HepG2 (cell line): ENCODE results near the gene C11orf71. TPM values are rescaled to one million over a fixed set of nuclear protein-coding genes. Genes with fewer than 3 reads are reported as not detected.

Experiments used
- BRCA1 ChIP-seq: sonication (generic); formaldehyde crosslinking; IDR thresholded peaks from 2 replicates; pipeline ENCODE4 v1.4.0; 2020; ENCODE audit warnings: missing genetic modification reagents
- CSRNP1 ChIP-seq: sonication (generic); formaldehyde crosslinking; IDR thresholded peaks from 2 replicates; pipeline ENCODE4 v1.8.1; 2023; ENCODE audit warnings: mild to moderate bottlenecking, missing genetic modification reagents
- DZIP1 ChIP-seq: sonication (generic); formaldehyde crosslinking; IDR thresholded peaks from 2 replicates; pipeline ENCODE4 v1.5.0; 2020; ENCODE audit warnings: mild to moderate bottlenecking, missing genetic modification reagents
- FOXK1 ChIP-seq: sonication (generic); formaldehyde crosslinking; IDR thresholded peaks from 2 replicates; pipeline ENCODE4 v1.4.0; 2020; ENCODE audit warnings: low read depth, missing genetic modification reagents, borderline replicate concordance
- KLF16 ChIP-seq, 2 experiments: sonication (generic) in 1 of 2; formaldehyde crosslinking in 1 of 2; IDR thresholded peaks; 2 replicates each; pipeline versions ENCODE4 v1.6.1 to v1.8.0; 2016 to 2023; ENCODE audit warnings: missing genetic modification reagents in 2 of 2, missing compliant biosample characterization in 1 of 2
- NONO ChIP-seq, 2 experiments: fragments of 450-650 bp in 1 of 2; sonication (generic) in 1 of 2; formaldehyde crosslinking in 1 of 2; IDR thresholded peaks in 1 of 2; conservative IDR thresholded peaks in 1 of 2; 2 replicates each; pipeline versions ENCODE4 v1.6.1 to v1.8.0; 2017 to 2022; ENCODE audit warnings: mild to moderate bottlenecking in 1 of 2, missing genetic modification reagents in 1 of 2, moderate library complexity in 1 of 2
- RFXAP ChIP-seq: sonication (generic); formaldehyde crosslinking; IDR thresholded peaks from 2 replicates; pipeline ENCODE4 v1.4.0; 2020; ENCODE audit warnings: missing genetic modification reagents, borderline replicate concordance
- RNF219 ChIP-seq: sonication (generic); formaldehyde crosslinking; IDR thresholded peaks from 2 replicates; pipeline ENCODE4 v1.5.0; 2020; ENCODE audit warnings: mild to moderate bottlenecking, missing genetic modification reagents
- SMARCC2 ChIP-seq: fragments of 450-650 bp; IDR thresholded peaks from 2 replicates; pipeline ENCODE4 v1.6.1; 2017; ENCODE audit warnings: antibody characterized with exemption, mild to moderate bottlenecking
- TARDBP ChIP-seq: sonication (generic); formaldehyde crosslinking; IDR thresholded peaks from 2 replicates; pipeline ENCODE4 v1.8.0; 2022; ENCODE audit warnings: mild to moderate bottlenecking, missing genetic modification reagents
- TBL1XR1 ChIP-seq: fragments of 150-350 bp; IDR thresholded peaks from 2 replicates; pipeline ENCODE4 v1.6.1; 2014; ENCODE audit warnings: borderline replicate concordance, low read length; ENCODE audit not compliant: partially characterized antibody
- ZBTB44 ChIP-seq: sonication (generic); formaldehyde crosslinking; IDR thresholded peaks from 2 replicates; pipeline ENCODE4 v1.4.0; 2020; ENCODE audit warnings: missing genetic modification reagents
- ZFP41 ChIP-seq: sonication (generic); formaldehyde crosslinking; IDR thresholded peaks from 2 replicates; pipeline ENCODE4 v1.4.0; 2020; ENCODE audit warnings: mild to moderate bottlenecking, missing genetic modification reagents, borderline replicate concordance
- ZMAT5 ChIP-seq: sonication (generic); formaldehyde crosslinking; IDR thresholded peaks from 2 replicates; pipeline ENCODE4 v1.5.0; 2020; ENCODE audit warnings: mild to moderate bottlenecking, low read depth, missing genetic modification reagents, borderline replicate concordance
- ZNF225 ChIP-seq: sonication (generic); formaldehyde crosslinking; IDR thresholded peaks from 2 replicates; pipeline ENCODE4 v1.4.0; 2020; ENCODE audit warnings: mild to moderate bottlenecking, missing genetic modification reagents
- ZNF282 ChIP-seq: fragments of 450-650 bp; IDR thresholded peaks from 2 replicates; pipeline ENCODE4 v1.6.1; 2018; ENCODE audit not compliant: partially characterized antibody
- ZNF572 ChIP-seq: sonication (generic); formaldehyde crosslinking; IDR thresholded peaks from 2 replicates; pipeline ENCODE4 v1.5.1; 2020; ENCODE audit warnings: mild to moderate bottlenecking, missing genetic modification reagents
- ZNF674 ChIP-seq: sonication (generic); formaldehyde crosslinking; IDR thresholded peaks from 2 replicates; pipeline ENCODE4 v1.5.0; 2020; ENCODE audit warnings: low read depth, mild to moderate bottlenecking, missing genetic modification reagents
- ZSCAN9 ChIP-seq: IDR thresholded peaks from 2 replicates; pipeline ENCODE4 v1.6.1; 2016; ENCODE audit warnings: borderline replicate concordance
- polyA plus RNA-seq, 8 experiments: library from polyadenylated mRNA; depleted of rRNA in 3 of 8; stranded (reverse) in 7 of 8; unstranded in 1 of 8; fragments of >200 nt; fragmentation: Illumina TruSeq in 4 of 8; extraction: Trizol in 4 of 8; gene quantifications; 2 replicates each; pipeline versions ENCODE4 v1.2.1 to v1.2.3, GENCODE V29; 2011 to 2016; ENCODE audit warnings: low read depth in 4 of 8, missing spikeins in 1 of 8, mixed read lengths in 1 of 8; ENCODE audit not compliant: insufficient read depth in 1 of 8
- total RNA-seq, 5 experiments: library from RNA; depleted of rRNA; stranded (reverse); fragments of >200 nt; fragmentation: Illumina TruSeq; extraction: Trizol; gene quantifications; 2 replicates each; pipeline ENCODE4 v1.2.3, GENCODE V29; 2016; ENCODE audit warnings: low read depth in 1 of 5

Gene C11orf71
- total and polyA plus RNA-seq, 2 of the 13 experiments (the other 11 are each of a cell fraction or from before 2014, with no cell fraction given) = 7.1 to 7.8 TPM

- TF ChIP-seq ZBTB44 (CRISPR knock-in tag) (no peak), TBL1XR1 (no peak), ZFP41 (no peak), CSRNP1 (CRISPR knock-in tag) (0 out of 2 replicates have a peak, but pooled peaks have one; percentile 55), BRCA1 (CRISPR knock-in tag) (no peak), SMARCC2 (no peak), KLF16 (CRISPR knock-in tag; IDR thresholded peaks at IDR 0.05) (peak in 1 of 2 experiments; percentile 45; a peak in 1 of 4 replicates), DZIP1 (CRISPR knock-in tag) (no peak), ZMAT5 (CRISPR knock-in tag) (no peak), ZSCAN9 (CRISPR knock-in tag) (no peak), ZNF572 (peak; percentile 85; the same call in 1 of the 2 replicates), RFXAP (CRISPR knock-in tag) (0 out of 2 replicates have a peak, but pooled peaks have one; percentile 57), ZNF282 (no peak), RNF219 (CRISPR knock-in tag) (no peak), ZNF674 (CRISPR knock-in tag) (no peak), FOXK1 (CRISPR knock-in tag) (peak; percentile 86; the same call in 1 of the 2 replicates), NONO (IDR thresholded peaks at IDR 0.05) (no peak), NONO (CRISPR knock-in tag; conservative IDR thresholded peaks at IDR 0.05) (peak; percentile 81), ZNF225 (no peak), TARDBP (CRISPR knock-in tag) (no peak)
Measured at GRCh38 chr11:114439229-114440120, 39.2 kb upstream of the C11orf71 start, which contains the start of gene REXO2 (continued).
